ENCODE results near the gene TRAF4. TPM values are rescaled to one million over a fixed set of nuclear protein-coding genes. Genes with fewer than 3 reads are reported as not detected.

Gene TRAF4
- total and polyA plus RNA-seq, 9 of the 15 experiments (the other 6 are each of a cell fraction or from before 2014, with no cell fraction given) = 2.4 to 147 (median 72.4) TPM

DNA sequence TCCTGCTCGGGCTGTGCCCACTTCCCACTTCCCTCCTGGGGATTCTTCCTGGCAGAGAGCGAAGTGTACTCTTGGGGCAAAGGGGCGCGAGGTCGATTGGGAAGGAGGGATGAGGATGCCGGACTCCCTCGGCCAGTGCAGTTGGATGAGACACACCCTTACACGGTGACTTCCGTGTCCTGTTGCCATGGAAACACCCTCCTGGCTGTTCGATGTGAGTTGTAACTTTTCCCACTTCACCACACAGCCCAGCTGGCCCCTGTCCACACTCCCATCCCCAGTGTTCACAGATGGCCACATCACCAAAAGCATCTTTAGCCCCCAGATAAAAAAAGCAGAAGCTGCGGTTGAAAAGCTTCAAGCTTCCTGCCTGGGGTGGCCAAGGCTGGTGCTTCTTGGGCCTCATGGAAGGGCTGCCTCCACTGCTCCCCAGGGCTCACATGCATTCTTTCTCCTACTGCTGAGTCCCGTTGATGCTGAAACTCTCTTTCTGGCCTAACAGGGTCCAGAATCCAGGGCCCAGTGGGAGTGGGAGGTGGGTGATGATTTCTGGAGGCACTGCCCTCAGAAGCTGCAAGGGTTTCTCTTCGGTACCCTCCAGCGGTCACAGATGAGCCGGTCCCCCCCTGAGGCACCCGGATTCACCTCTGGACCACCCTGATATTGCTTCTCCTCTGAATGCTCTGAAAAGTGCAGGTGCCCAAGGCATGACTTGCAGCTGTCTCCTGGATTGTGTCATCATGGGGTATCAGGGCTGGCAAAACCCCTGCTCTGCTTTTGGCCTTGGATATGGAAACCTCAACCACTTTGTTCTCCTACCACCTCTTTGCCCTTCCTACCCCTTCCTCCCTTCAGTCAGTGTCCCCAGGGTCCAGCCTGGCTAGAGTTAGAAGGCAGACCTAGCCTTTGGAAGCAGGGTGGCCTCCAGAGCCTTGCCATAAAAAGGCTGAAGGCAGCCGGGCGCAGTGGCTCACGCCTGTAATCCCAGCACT, 2.2 kb upstream of the TRAF4 start (continued):
- TF ChIP-seq, protein P1, sequence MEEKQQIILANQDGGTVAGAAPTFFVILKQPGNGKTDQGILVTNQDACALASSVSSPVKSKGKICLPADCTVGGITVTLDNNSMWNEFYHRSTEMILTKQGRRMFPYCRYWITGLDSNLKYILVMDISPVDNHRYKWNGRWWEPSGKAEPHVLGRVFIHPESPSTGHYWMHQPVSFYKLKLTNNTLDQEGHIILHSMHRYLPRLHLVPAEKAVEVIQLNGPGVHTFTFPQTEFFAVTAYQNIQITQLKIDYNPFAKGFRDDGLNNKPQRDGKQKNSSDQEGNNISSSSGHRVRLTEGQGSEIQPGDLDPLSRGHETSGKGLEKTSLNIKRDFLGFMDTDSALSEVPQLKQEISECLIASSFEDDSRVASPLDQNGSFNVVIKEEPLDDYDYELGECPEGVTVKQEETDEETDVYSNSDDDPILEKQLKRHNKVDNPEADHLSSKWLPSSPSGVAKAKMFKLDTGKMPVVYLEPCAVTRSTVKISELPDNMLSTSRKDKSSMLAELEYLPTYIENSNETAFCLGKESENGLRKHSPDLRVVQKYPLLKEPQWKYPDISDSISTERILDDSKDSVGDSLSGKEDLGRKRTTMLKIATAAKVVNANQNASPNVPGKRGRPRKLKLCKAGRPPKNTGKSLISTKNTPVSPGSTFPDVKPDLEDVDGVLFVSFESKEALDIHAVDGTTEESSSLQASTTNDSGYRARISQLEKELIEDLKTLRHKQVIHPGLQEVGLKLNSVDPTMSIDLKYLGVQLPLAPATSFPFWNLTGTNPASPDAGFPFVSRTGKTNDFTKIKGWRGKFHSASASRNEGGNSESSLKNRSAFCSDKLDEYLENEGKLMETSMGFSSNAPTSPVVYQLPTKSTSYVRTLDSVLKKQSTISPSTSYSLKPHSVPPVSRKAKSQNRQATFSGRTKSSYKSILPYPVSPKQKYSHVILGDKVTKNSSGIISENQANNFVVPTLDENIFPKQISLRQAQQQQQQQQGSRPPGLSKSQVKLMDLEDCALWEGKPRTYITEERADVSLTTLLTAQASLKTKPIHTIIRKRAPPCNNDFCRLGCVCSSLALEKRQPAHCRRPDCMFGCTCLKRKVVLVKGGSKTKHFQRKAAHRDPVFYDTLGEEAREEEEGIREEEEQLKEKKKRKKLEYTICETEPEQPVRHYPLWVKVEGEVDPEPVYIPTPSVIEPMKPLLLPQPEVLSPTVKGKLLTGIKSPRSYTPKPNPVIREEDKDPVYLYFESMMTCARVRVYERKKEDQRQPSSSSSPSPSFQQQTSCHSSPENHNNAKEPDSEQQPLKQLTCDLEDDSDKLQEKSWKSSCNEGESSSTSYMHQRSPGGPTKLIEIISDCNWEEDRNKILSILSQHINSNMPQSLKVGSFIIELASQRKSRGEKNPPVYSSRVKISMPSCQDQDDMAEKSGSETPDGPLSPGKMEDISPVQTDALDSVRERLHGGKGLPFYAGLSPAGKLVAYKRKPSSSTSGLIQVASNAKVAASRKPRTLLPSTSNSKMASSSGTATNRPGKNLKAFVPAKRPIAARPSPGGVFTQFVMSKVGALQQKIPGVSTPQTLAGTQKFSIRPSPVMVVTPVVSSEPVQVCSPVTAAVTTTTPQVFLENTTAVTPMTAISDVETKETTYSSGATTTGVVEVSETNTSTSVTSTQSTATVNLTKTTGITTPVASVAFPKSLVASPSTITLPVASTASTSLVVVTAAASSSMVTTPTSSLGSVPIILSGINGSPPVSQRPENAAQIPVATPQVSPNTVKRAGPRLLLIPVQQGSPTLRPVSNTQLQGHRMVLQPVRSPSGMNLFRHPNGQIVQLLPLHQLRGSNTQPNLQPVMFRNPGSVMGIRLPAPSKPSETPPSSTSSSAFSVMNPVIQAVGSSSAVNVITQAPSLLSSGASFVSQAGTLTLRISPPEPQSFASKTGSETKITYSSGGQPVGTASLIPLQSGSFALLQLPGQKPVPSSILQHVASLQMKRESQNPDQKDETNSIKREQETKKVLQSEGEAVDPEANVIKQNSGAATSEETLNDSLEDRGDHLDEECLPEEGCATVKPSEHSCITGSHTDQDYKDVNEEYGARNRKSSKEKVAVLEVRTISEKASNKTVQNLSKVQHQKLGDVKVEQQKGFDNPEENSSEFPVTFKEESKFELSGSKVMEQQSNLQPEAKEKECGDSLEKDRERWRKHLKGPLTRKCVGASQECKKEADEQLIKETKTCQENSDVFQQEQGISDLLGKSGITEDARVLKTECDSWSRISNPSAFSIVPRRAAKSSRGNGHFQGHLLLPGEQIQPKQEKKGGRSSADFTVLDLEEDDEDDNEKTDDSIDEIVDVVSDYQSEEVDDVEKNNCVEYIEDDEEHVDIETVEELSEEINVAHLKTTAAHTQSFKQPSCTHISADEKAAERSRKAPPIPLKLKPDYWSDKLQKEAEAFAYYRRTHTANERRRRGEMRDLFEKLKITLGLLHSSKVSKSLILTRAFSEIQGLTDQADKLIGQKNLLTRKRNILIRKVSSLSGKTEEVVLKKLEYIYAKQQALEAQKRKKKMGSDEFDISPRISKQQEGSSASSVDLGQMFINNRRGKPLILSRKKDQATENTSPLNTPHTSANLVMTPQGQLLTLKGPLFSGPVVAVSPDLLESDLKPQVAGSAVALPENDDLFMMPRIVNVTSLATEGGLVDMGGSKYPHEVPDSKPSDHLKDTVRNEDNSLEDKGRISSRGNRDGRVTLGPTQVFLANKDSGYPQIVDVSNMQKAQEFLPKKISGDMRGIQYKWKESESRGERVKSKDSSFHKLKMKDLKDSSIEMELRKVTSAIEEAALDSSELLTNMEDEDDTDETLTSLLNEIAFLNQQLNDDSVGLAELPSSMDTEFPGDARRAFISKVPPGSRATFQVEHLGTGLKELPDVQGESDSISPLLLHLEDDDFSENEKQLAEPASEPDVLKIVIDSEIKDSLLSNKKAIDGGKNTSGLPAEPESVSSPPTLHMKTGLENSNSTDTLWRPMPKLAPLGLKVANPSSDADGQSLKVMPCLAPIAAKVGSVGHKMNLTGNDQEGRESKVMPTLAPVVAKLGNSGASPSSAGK (IDR thresholded peaks at IDR 0.05) = no peak
- TF ChIP-seq ZNF347 (CRISPR knock-in tag; IDR thresholded peaks at IDR 0.05; ENCODE audit: low read depth) = no peak
- TF ChIP-seq, protein P2, sequence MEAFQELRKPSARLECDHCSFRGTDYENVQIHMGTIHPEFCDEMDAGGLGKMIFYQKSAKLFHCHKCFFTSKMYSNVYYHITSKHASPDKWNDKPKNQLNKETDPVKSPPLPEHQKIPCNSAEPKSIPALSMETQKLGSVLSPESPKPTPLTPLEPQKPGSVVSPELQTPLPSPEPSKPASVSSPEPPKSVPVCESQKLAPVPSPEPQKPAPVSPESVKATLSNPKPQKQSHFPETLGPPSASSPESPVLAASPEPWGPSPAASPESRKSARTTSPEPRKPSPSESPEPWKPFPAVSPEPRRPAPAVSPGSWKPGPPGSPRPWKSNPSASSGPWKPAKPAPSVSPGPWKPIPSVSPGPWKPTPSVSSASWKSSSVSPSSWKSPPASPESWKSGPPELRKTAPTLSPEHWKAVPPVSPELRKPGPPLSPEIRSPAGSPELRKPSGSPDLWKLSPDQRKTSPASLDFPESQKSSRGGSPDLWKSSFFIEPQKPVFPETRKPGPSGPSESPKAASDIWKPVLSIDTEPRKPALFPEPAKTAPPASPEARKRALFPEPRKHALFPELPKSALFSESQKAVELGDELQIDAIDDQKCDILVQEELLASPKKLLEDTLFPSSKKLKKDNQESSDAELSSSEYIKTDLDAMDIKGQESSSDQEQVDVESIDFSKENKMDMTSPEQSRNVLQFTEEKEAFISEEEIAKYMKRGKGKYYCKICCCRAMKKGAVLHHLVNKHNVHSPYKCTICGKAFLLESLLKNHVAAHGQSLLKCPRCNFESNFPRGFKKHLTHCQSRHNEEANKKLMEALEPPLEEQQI (IDR thresholded peaks at IDR 0.05) = no peak
- TF ChIP-seq DPF2 (IDR thresholded peaks at IDR 0.05) = peak; percentile 42; the same call in 1 of the 2 replicates
- TF ChIP-seq ZNF197 (CRISPR knock-in tag; IDR thresholded peaks at IDR 0.05; ENCODE audit: low read depth) = peak; percentile 45; the same call in 1 of the 2 replicates
- no peak for TF ChIP-seq ZC3H8 (IDR thresholded peaks at IDR 0.05)
- 0 out of 2 replicates have a peak, but pooled peaks have one; percentile 66 for TF ChIP-seq ERF (CRISPR knock-in tag; IDR thresholded peaks at IDR 0.05)
- TF ChIP-seq, protein P3, sequence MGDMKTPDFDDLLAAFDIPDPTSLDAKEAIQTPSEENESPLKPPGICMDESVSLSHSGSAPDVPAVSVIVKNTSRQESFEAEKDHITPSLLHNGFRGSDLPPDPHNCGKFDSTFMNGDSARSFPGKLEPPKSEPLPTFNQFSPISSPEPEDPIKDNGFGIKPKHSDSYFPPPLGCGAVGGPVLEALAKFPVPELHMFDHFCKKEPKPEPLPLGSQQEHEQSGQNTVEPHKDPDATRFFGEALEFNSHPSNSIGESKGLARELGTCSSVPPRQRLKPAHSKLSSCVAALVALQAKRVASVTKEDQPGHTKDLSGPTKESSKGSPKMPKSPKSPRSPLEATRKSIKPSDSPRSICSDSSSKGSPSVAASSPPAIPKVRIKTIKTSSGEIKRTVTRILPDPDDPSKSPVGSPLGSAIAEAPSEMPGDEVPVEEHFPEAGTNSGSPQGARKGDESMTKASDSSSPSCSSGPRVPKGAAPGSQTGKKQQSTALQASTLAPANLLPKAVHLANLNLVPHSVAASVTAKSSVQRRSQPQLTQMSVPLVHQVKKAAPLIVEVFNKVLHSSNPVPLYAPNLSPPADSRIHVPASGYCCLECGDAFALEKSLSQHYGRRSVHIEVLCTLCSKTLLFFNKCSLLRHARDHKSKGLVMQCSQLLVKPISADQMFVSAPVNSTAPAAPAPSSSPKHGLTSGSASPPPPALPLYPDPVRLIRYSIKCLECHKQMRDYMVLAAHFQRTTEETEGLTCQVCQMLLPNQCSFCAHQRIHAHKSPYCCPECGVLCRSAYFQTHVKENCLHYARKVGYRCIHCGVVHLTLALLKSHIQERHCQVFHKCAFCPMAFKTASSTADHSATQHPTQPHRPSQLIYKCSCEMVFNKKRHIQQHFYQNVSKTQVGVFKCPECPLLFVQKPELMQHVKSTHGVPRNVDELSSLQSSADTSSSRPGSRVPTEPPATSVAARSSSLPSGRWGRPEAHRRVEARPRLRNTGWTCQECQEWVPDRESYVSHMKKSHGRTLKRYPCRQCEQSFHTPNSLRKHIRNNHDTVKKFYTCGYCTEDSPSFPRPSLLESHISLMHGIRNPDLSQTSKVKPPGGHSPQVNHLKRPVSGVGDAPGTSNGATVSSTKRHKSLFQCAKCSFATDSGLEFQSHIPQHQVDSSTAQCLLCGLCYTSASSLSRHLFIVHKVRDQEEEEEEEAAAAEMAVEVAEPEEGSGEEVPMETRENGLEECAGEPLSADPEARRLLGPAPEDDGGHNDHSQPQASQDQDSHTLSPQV (IDR thresholded peaks at IDR 0.05) = 0 out of 2 replicates have a peak, but pooled peaks have one; percentile 35

Data from K562 (cell line).